ENCODE results near the gene ROR1. TPM values are rescaled to one million over a fixed set of nuclear protein-coding genes. Genes with fewer than 3 reads are reported as not detected.

Gene ROR1
- total RNA-seq, 2 experiments from 2014 or later = not detected

DNA sequence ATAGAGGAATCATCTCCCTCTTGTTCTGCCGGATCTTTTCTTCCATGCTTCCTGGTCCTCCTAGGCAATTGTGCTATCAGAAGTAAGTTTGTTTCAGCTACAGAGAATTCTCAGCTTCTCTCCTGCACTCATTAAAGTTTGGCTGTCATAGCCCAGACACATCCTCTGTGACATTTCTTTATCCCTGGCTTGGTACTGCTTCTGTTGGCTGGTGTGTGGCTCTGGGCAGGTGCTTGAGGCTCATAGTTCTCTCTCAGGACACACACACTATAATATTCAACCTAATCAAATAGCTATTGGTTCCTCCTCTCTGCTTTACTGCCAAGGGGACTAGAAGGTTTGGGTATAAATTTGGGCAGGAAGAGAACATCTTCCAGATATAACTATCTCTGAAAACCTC, 172.1 kb downstream of the ROR1 start:
- ChIA-PET CTCF (no interaction called here), POLR2A (interaction anchor here (0.6 kb wide), 1 partner anchor 18 kb away, joined by 3 read pairs; no protein-coding TSS in a partner anchor)
- Mint-ChIP-seq H3K27ac (no peak overlapping the region), H3K27me3 (peaks cover 3% of the 10 kb centered on the region), H3K9me3 (no peaks in the 10 kb centered on the region), H3K36me3 (ENCODE audit: low read depth) (no peaks in the 10 kb centered on the region), H3K4me1 (no peaks in the 10 kb centered on the region), H3K4me3 (no peak overlapping the region)
- no peak for DNase-seq

DNA sequence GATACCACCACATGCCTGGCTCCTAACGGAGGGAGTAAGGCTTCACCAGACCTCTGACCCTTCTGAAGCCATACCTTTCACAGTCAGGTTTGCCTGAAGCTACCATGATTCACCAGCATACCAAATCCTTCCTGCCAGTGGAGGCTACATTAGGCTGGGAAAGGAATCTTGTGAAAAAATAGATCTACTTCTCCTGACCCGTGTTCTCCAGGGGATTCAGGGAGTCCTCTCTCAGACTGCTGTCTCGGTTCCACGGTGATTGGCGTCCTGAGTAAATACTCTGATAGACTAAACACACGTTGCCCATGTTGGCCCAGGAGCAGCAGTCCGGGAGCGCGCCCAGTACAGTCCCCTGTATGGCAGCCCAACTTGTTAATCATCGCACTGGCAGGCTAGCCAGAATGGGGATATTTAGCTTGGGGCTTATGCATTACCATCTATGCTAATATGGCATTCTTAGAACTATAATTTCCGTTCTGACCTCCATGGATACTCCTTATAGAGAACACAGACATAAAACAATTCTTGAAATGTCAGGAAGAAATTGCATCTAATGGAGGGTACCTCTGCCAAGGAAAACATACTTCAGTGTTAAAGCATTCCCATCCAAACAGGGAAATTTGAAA, 173.2 kb downstream of the ROR1 start:
- H3K4me3 Mint-ChIP-seq = no peak overlapping the region
- no peaks in the 10 kb centered on the region for H3K9me3 Mint-ChIP-seq
- ChIA-PET POLR2A (no interaction called here), CTCF (no interaction called here)
- no peaks in the 10 kb centered on the region for H3K4me1 Mint-ChIP-seq
- H3K36me3 Mint-ChIP-seq (ENCODE audit: low read depth) = no peaks in the 10 kb centered on the region
- DNase-seq = no peak
- no peak overlapping the region for H3K27ac Mint-ChIP-seq
- peaks cover 3% of the 10 kb centered on the region for H3K27me3 Mint-ChIP-seq

DNA sequence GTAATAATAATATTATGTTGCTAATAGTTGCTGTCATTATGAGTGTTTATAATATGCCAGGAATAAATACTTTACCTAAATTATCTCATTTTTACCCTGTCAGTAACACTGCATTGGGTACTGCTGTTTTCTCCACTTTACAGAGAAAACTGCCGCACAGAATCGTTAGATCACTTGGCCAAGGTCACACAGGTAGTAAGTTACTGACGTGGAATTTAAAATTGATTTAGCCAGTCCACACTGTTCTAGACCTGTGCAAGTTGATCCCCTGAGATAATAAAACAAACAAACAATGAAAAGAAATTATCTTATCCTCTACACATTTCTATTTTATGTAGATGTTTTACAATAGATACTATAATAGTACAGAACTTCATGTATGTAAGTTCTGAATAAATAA, 174.1 kb downstream of the ROR1 start:
- Mint-ChIP-seq H3K27me3 (peaks cover 3% of the 10 kb centered on the region), H3K9me3 (no peaks in the 10 kb centered on the region), H3K4me1 (no peaks in the 10 kb centered on the region), H3K4me3 (no peak overlapping the region), H3K36me3 (ENCODE audit: low read depth) (no peaks in the 10 kb centered on the region), H3K27ac (no peak overlapping the region)
- no peak for DNase-seq
- POLR2A ChIA-PET = no interaction called here
- CTCF ChIA-PET = no interaction called here

DNA sequence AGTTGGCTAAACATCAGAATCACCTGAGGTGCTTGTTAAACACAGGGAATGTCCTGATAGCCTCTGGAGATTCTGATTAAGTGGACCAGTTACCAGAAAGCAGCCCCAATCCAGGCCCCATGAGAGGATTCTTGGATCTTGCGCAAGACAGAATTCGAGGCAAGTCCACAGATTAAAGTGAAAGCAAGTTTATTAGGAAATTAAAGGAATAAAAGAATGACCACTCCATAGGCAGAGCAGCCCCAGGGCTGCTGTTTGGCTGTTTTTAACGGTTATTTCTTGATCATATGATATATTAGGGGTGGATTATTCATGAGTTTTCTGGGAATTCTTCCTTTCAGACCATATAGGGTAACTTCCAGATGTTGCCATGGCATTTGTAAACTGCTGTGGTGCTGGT, 176.2 kb downstream of the ROR1 start:
- Mint-ChIP-seq H3K36me3 (ENCODE audit: low read depth) (no peaks in the 10 kb centered on the region), H3K27me3 (no peaks in the 10 kb centered on the region), H3K27ac (no peak overlapping the region), H3K4me1 (no peaks in the 10 kb centered on the region), H3K4me3 (no peak overlapping the region), H3K9me3 (no peaks in the 10 kb centered on the region)
- CTCF ChIA-PET = no interaction called here
- no peak for DNase-seq
- POLR2A ChIA-PET = no interaction called here

DNA sequence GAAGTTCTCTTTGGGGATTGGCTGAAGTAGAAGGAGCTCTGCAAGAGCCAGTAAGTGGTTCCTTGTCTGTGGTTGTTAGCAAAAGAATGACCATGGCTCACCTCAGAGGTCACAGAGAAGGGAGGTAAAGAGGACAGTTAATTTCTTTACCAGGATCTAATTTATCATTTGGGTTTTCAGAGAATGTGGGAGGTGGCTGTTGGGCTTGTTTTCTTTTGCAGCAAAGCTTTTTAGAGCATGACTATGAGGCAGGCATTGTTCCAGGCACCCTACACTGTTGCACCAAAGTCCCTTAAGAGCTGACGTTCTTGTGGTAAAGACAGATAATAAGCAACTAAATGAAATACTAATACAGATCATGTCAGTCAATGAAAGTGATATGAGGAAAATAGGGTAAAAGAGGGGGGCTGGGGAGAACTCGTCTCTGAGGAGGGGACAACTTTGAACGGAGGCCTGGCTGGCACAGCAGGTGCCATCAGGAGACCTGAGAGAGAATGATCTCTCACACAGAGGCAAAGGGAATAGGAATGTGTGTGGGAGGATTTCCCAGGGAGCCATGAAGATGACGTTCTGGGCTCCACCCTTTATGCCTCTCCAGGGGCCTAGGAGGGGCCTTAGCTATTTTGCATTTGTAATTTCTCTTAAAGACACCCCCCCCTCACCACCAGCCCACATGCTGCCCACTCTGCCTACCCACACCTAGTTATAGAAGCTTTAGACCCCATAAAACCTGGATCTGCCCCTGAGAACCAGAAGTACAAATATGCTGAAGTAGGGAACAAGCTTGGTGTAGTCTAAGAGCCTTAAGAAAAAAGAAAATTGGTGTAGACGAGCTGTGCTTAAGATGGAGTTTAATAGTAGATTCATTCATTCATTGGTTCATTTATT, 177.5 kb downstream of the ROR1 start:
- Mint-ChIP-seq H3K36me3 (ENCODE audit: low read depth) (no peaks in the 10 kb centered on the region), H3K9me3 (no peaks in the 10 kb centered on the region), H3K4me3 (no peak overlapping the region), H3K27me3 (no peaks in the 10 kb centered on the region), H3K27ac (no peak overlapping the region), H3K4me1 (no peaks in the 10 kb centered on the region)
- DNase-seq = no peak
- CTCF ChIA-PET = interaction anchor here (1.5 to 2.2 kb wide), 2 partner anchors 8 to 16 kb away, joined by 3 to 5 read pairs; no protein-coding TSS in a partner anchor
- POLR2A ChIA-PET = no interaction called here

DNA sequence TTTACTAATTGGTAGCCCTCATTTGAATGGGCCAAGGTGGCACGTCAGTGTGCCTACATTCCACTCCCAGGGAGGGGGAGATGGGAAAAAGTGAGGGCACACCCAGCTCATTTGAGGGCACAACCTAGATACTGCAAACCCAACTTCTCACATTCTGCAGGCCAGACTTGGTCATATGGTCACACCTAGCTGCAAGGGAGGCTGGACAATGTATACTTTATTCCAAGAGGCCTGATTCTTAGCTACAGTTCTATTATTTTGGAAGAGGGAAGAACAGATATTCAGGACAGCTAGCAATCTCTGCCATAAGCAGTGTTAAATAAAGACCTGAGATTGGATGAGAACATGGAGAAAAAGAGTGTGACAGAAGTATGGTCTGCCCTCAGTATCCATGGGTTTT, 180.4 kb downstream of the ROR1 start:
- H3K27me3 Mint-ChIP-seq = no peaks in the 10 kb centered on the region
- H3K9me3 Mint-ChIP-seq = no peaks in the 10 kb centered on the region
- ChIA-PET CTCF (no interaction called here), POLR2A (no interaction called here)
- no peak for DNase-seq
- no peaks in the 10 kb centered on the region for H3K36me3 Mint-ChIP-seq (ENCODE audit: low read depth)
- no peaks in the 10 kb centered on the region for H3K4me1 Mint-ChIP-seq
- no peak overlapping the region for H3K27ac Mint-ChIP-seq
- H3K4me3 Mint-ChIP-seq = no peak overlapping the region

DNA sequence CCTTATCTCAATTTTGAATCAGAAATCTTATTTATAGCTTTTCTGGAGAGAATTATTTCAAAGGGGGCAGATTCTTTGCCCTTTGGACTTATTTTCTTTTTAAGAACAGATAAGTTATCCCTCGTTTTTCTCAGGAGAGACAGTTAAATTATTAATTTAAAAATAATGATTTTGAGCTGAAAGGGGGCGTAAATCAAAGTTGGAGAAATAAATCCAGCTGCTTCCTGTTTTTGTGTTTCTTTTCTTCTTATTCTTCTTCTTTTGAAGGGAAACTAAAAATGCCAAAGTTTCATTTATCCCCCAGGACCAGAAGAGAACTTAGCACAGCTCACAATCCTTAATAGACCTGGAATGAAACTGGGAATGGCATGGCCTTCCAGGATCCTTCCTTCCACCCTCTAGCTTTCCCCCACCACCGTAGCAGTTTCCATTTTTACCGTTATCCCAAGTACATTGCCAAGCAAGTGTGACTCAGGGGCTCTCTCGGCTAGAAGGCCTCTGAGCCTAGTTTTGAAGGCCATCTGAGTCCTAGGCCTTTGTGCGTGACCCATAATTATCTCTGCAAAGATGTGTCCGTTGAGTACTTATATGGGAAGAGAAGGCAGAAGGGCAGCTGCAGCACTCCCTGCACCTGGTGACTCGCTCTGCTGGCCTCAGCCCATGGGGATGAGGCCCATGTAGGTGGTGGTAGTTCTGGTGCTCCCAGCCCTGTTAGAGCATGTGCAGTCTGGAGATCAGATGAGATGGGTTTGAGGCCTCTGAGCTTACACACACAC, 181.7 kb downstream of the ROR1 start:
- CTCF ChIA-PET = no interaction called here
- no peak for DNase-seq
- Mint-ChIP-seq H3K27me3 (no peaks in the 10 kb centered on the region), H3K9me3 (peaks cover 4% of the 10 kb centered on the region), H3K4me3 (no peak overlapping the region), H3K36me3 (ENCODE audit: low read depth) (no peaks in the 10 kb centered on the region), H3K27ac (no peak overlapping the region), H3K4me1 (no peaks in the 10 kb centered on the region)
- POLR2A ChIA-PET = no interaction called here

DNA sequence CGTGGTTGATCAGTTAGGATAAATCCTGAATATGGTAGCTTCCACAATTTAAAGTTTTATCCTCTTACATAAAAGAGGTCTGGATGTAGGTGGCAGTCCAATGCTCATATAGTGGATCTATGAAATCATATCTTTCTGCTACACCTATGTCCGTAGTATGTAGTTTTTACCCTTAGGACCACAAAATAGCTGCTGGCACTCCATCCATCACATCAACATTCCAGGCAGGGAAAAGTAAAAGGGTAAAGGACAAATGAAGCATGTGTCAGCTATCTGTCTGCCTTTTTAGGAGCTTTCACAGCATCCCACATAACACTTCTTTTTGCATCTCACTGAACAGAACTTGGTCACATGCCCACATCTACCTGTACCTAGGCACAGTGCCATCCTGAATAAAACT, 184.7 kb downstream of the ROR1 start:
- Mint-ChIP-seq H3K9me3 (peaks cover 4% of the 10 kb centered on the region), H3K4me1 (no peaks in the 10 kb centered on the region), H3K36me3 (ENCODE audit: low read depth) (no peaks in the 10 kb centered on the region), H3K27ac (no peak overlapping the region), H3K4me3 (no peak overlapping the region), H3K27me3 (no peaks in the 10 kb centered on the region)
- no peak for DNase-seq
- ChIA-PET POLR2A (no interaction called here), CTCF (no interaction called here)

DNA sequence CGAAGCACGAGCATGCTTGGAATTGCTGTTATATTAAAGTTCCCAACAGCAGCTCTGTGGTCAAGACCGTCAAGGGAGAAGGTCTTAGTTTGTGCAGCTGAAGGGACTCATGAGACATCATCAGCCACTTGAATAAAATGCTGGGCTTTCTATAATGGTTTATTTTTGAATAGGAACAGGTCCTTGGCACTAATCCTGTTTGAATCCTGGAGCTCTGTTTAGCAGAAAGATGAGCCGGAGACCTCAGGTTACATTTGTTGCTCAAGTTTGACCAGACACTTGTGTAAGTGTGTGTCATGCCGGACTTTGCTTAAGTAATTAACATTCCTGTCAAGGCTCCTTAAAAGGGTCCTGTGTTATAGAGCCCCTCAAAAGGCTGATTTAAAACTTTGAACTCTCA, 186.5 kb downstream of the ROR1 start:
- no peaks in the 10 kb centered on the region for H3K4me1 Mint-ChIP-seq
- peaks cover 4% of the 10 kb centered on the region for H3K9me3 Mint-ChIP-seq
- CTCF ChIA-PET = no interaction called here
- H3K27ac Mint-ChIP-seq = no peak overlapping the region
- no peaks in the 10 kb centered on the region for H3K27me3 Mint-ChIP-seq
- no peaks in the 10 kb centered on the region for H3K36me3 Mint-ChIP-seq (ENCODE audit: low read depth)
- H3K4me3 Mint-ChIP-seq = no peak overlapping the region
- POLR2A ChIA-PET = no interaction called here
- DNase-seq = no peak

DNA sequence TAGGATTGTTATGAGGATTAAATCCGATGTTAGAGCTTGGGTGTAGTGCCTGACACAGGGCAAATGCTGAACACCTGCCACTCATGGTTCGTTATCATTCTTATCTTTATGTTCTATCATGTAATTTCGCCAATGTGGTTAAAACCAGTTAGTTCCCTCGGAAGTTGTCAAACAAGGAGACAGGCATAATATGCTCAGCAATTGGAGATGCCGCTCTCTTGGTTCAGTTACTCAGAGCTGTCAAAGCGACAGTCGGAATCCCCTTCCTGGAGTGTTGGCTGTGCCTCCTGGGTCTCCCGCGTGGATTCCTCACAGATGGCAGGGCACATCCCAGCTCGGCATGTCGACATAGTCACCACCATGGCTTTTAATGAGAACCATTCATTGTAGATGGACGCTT, 192.2 kb downstream of the ROR1 start:
- H3K4me3 Mint-ChIP-seq = no peak overlapping the region
- no peak overlapping the region for H3K27ac Mint-ChIP-seq
- H3K27me3 Mint-ChIP-seq = no peaks in the 10 kb centered on the region
- no peaks in the 10 kb centered on the region for H3K36me3 Mint-ChIP-seq (ENCODE audit: low read depth)
- no peaks in the 10 kb centered on the region for H3K9me3 Mint-ChIP-seq
- ChIA-PET CTCF (no interaction called here), POLR2A (no interaction called here)
- no peaks in the 10 kb centered on the region for H3K4me1 Mint-ChIP-seq
- DNase-seq = no peak

DNA sequence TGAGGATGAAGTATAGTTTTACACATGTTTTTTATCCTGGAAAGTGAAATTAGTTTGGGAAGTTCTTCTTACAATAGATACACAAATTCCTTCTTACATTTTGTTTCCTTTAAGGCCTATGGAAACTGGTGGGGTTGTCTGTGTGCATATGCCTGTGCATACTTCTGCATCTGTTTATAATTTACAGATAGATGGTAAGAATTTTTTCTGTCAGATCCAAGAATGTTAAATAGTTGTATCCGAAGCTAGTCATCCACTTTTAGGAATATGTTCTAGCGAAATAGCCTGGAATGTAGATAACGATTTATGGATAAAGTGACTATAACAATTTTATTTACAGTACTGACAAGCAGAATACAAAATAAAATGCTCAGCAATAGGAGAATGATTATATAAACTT, 194.1 kb downstream of the ROR1 start:
- no peaks in the 10 kb centered on the region for H3K4me1 Mint-ChIP-seq
- no peak for DNase-seq
- H3K9me3 Mint-ChIP-seq = no peaks in the 10 kb centered on the region
- no peak overlapping the region for H3K27ac Mint-ChIP-seq
- no peaks in the 10 kb centered on the region for H3K27me3 Mint-ChIP-seq
- ChIA-PET CTCF (interaction anchor here (0.8 kb wide), 1 partner anchor 12 kb away, joined by 3 read pairs; no protein-coding TSS in a partner anchor), POLR2A (no interaction called here)
- no peak overlapping the region for H3K4me3 Mint-ChIP-seq
- no peaks in the 10 kb centered on the region for H3K36me3 Mint-ChIP-seq (ENCODE audit: low read depth)

DNA sequence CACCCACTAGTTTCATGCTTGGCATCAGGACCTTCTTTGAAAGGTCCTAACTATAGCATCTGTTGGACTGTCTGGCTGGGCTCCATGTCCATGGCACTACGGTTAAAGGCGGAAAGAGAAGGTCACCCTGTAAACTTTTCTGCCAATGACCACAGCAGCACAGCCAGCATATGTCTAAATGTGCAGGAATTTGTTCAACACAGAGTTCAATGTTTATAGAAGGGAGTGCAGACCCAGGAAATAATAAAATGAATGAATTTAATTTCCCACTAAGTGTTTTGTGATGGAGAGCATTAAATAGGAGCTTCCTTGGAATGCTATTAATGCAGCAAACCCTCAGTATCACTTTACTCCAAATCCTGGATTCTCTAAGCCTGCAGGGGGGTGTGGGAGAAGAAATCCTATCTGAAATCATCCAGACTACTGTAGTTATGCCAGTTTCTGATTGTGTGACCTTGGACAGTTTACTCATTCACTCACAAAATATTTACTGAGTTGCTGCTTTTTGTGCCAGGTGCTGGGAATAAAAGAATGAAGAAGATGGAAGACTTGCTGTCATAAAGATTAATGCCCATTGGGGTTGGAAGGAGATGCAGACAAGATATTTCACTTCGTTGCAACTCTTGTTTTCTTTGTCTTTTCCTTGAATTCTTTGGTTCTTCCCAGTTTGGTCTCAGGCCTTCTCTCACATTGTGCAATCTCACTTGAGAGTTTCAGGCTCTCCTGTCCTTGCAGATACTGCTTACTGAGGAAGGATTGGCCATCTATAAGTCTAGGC, 195.0 kb downstream of the ROR1 start:
- H3K36me3 Mint-ChIP-seq (ENCODE audit: low read depth) = no peaks in the 10 kb centered on the region
- no peak for DNase-seq
- H3K27ac Mint-ChIP-seq = no peak overlapping the region
- H3K4me1 Mint-ChIP-seq = no peaks in the 10 kb centered on the region
- ChIA-PET POLR2A (no interaction called here), CTCF (no interaction called here)
- H3K27me3 Mint-ChIP-seq = no peaks in the 10 kb centered on the region
- H3K9me3 Mint-ChIP-seq = no peaks in the 10 kb centered on the region
- no peak overlapping the region for H3K4me3 Mint-ChIP-seq

DNA sequence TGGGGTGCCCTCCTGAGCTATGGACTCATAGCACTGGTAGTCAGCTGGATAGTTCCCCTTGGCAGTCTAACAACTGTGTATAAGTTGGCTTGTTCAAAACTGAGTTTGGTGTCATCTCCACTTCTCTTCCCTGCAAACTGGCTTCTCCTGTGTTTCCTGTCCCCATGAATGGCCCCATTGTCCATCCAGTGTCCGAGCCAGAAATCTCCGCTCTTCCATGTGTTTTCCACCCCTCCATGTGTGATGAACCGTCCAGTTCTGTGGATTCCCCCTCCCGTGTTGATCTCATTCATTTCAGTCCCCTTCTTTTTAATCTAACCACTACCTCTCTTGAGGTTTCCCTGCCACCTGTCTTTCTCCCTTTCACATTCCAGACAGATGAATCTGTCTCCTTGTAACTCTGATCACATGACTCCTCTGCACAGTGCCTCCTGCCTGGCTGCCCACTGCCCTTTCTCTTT, 195.7 kb downstream of the ROR1 start:
- ChIA-PET CTCF (no interaction called here), POLR2A (no interaction called here)
- Mint-ChIP-seq H3K9me3 (no peaks in the 10 kb centered on the region), H3K27me3 (no peaks in the 10 kb centered on the region), H3K27ac (no peak overlapping the region), H3K4me3 (no peak overlapping the region), H3K4me1 (no peaks in the 10 kb centered on the region), H3K36me3 (ENCODE audit: low read depth) (no peaks in the 10 kb centered on the region)
- DNase-seq = no peak
